SK-N-SH treated with all-trans-retinoic acid at 6 μM for 48 hours (cell line): Measurements from ENCODE around the gene MRPS22.

Experiments used
- ATAC-seq: fragments of 200-7000 bp; cut with Tn5 transposase; 3 replicates; pipeline ENCODE4 v1.9.1; 2020; ENCODE audit warnings: mild to moderate bottlenecking, moderate library complexity
- ARNTL ChIP-seq: fragments of 450-650 bp; formaldehyde crosslinking; IDR thresholded peaks from 2 replicates; pipeline ENCODE4 v1.5.0; 2020; ENCODE audit warnings: low read depth, mild to moderate bottlenecking, moderate library complexity, borderline replicate concordance
- BACH2 ChIP-seq: fragments of 250-450 bp; sonication (Bioruptor Pico); IDR thresholded peaks from 2 replicates; pipeline ENCODE4 v1.9.0; 2021; ENCODE audit warnings: mild to moderate bottlenecking, borderline replicate concordance
- ESRRG ChIP-seq: fragments of 250-450 bp; sonication (Bioruptor Pico); IDR thresholded peaks from 2 replicates; pipeline ENCODE4 v1.6.1; 2021; ENCODE audit warnings: mild to moderate bottlenecking
- GLIS3 ChIP-seq: fragments of 250-450 bp; sonication (Bioruptor Pico); IDR thresholded peaks from 2 replicates; pipeline ENCODE4 v1.5.0; 2020; ENCODE audit warnings: mild to moderate bottlenecking, moderate library complexity
- ISL1 ChIP-seq: fragments of 250-450 bp; sonication (Bioruptor Pico); IDR thresholded peaks from 2 replicates; pipeline ENCODE4 v2.1.2; 2022; ENCODE audit warnings: mild to moderate bottlenecking, moderate library complexity
- OSR1 ChIP-seq: fragments of 250-450 bp; sonication (Bioruptor Pico); IDR thresholded peaks from 2 replicates; pipeline ENCODE4 v1.8.0; 2022; ENCODE audit warnings: moderate library complexity, mild to moderate bottlenecking, inconsistent platforms
- PPARA ChIP-seq: fragments of 250-450 bp; sonication (Bioruptor Pico); IDR thresholded peaks from 2 replicates; pipeline ENCODE4 v1.5.0; 2020; ENCODE audit warnings: mild to moderate bottlenecking, borderline replicate concordance
- RARB ChIP-seq: fragments of 250-450 bp; sonication (Bioruptor Pico); IDR thresholded peaks from 2 replicates; pipeline ENCODE4 v1.8.0; 2021; ENCODE audit warnings: mild to moderate bottlenecking, moderate library complexity
- SNAI2 ChIP-seq: fragments of 250-450 bp; sonication (Bioruptor Pico); IDR thresholded peaks from 2 replicates; pipeline ENCODE4 v1.5.0; 2020; ENCODE audit warnings: mild to moderate bottlenecking, moderate library complexity
- TCF4 ChIP-seq: fragments of 250-450 bp; sonication (Bioruptor Pico); IDR thresholded peaks from 2 replicates; pipeline ENCODE4 v1.8.0; 2021; ENCODE audit warnings: mild to moderate bottlenecking, moderate library complexity, borderline replicate concordance
- TOX ChIP-seq: fragments of 250-450 bp; sonication (Bioruptor Pico); IDR thresholded peaks from 2 replicates; pipeline ENCODE4 v1.8.0; 2021; ENCODE audit warnings: mild to moderate bottlenecking, moderate library complexity, borderline replicate concordance
- TSHZ2 ChIP-seq: fragments of 250-450 bp; sonication (Bioruptor Pico); IDR thresholded peaks from 2 replicates; pipeline ENCODE4 v1.5.0; 2020; ENCODE audit warnings: mild to moderate bottlenecking, moderate library complexity
- ZC3H10 ChIP-seq: fragments of 250-450 bp; sonication (Bioruptor Pico); IDR thresholded peaks from 2 replicates; pipeline ENCODE4 v1.5.1; 2021; ENCODE audit warnings: mild to moderate bottlenecking, moderate library complexity
- ZFP3 ChIP-seq: fragments of 250-450 bp; sonication (Bioruptor Pico); IDR thresholded peaks from 2 replicates; pipeline ENCODE4 v1.5.0; 2020; ENCODE audit warnings: mild to moderate bottlenecking, moderate library complexity
- ZFP30 ChIP-seq: fragments of 450-650 bp; formaldehyde crosslinking; IDR thresholded peaks from 2 replicates; pipeline ENCODE4 v1.5.0; 2022; ENCODE audit warnings: mild to moderate bottlenecking, moderate library complexity
- ZNF565 ChIP-seq: fragments of 450-650 bp; formaldehyde crosslinking; conservative IDR thresholded peaks from 2 replicates; pipeline ENCODE4 v1.5.0; 2020; ENCODE audit warnings: low read depth, mild to moderate bottlenecking, moderate library complexity
- ZNF70 ChIP-seq: fragments of 450-650 bp; formaldehyde crosslinking; IDR thresholded peaks from 2 replicates; pipeline ENCODE4 v1.5.0; 2020; ENCODE audit warnings: mild to moderate bottlenecking, moderate library complexity
- ZNF8 ChIP-seq: fragments of 450-650 bp; formaldehyde crosslinking; IDR thresholded peaks from 2 replicates; pipeline ENCODE4 v1.5.0; 2020; ENCODE audit warnings: mild to moderate bottlenecking, moderate library complexity
- TF ChIP-seq, protein P1 (sequence below): fragments of 250-450 bp; sonication (Bioruptor Pico); IDR thresholded peaks from 2 replicates; pipeline ENCODE4 v1.5.1; 2020; ENCODE audit warnings: low read depth, mild to moderate bottlenecking, moderate library complexity
- TF ChIP-seq, protein P2 (sequence below): fragments of 250-450 bp; sonication (Bioruptor Pico); IDR thresholded peaks from 2 replicates; pipeline ENCODE4 v1.8.0; 2020; ENCODE audit warnings: mild to moderate bottlenecking, moderate library complexity, borderline replicate concordance
- TF ChIP-seq, protein P3 (sequence below): fragments of 250-450 bp; sonication (Bioruptor Pico); IDR thresholded peaks from 2 replicates; pipeline ENCODE4 v1.5.1; 2021; ENCODE audit warnings: mild to moderate bottlenecking, moderate library complexity
- TF ChIP-seq, protein P4 (sequence below): fragments of 250-450 bp; sonication (Bioruptor Pico); IDR thresholded peaks from 2 replicates; pipeline ENCODE4 v1.8.0; 2021; ENCODE audit warnings: low read depth, mild to moderate bottlenecking, moderate library complexity, borderline replicate concordance

The MRPS22 gene

GRCh38 chr3:139357899-139358298 lies 14.1 kb downstream of the MRPS22 start:
- ATAC-seq: no peak
- TF ChIP-seq RARB (CRISPR knock-in tag) (no peak), ZFP3 (CRISPR knock-in tag) (no peak), ZNF70 (no peak), ZNF8 (no peak), ZC3H10 (CRISPR knock-in tag) (no peak), GLIS3 (CRISPR knock-in tag) (no peak), TSHZ2 (CRISPR knock-in tag) (no peak), ESRRG (no peak), ARNTL (CRISPR knock-in tag) (no peak)

DNA sequence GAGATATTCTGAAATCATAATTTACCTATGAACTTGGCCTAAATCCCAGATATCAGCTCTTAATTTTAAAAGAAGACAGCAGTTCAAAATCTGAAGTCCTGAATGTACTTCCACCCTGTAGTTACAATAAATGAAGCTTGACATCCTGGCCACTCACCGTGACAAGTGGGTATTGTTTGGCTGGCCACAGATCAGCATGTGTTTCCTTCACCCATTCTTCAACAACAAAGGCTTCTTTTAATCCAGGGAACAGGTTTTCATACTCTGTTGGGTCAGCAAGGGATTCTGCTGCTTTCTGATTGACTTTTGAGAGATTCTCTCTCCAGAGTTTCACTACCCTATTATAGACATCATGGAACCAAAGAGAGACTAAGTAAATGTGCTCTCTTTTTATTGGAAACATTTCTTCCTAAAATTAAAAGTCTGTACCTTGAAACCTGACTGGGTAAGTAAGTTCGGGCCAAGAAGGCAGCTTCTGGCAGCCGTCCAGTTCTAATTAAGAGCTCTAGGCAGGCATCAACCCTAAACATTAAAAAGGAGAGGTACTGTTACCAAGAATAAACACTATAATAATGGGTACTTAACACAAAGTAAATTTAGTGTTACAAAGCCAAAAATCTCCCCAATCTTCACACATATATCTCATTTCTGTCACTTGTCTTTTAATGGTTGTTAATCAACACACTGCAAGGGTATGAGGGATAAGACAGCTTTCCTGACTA lies 15.2 kb downstream of the MRPS22 start:
- TF ChIP-seq, protein P1, sequence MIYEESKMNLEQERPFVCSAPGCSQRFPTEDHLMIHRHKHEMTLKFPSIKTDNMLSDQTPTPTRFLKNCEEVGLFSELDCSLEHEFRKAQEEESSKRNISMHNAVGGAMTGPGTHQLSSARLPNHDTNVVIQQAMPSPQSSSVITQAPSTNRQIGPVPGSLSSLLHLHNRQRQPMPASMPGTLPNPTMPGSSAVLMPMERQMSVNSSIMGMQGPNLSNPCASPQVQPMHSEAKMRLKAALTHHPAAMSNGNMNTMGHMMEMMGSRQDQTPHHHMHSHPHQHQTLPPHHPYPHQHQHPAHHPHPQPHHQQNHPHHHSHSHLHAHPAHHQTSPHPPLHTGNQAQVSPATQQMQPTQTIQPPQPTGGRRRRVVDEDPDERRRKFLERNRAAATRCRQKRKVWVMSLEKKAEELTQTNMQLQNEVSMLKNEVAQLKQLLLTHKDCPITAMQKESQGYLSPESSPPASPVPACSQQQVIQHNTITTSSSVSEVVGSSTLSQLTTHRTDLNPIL (CRISPR knock-in tag): no peak
- no peak for TF ChIP-seq GLIS3 (CRISPR knock-in tag)
- TF ChIP-seq ZNF8: no peak
- TF ChIP-seq, protein P2, sequence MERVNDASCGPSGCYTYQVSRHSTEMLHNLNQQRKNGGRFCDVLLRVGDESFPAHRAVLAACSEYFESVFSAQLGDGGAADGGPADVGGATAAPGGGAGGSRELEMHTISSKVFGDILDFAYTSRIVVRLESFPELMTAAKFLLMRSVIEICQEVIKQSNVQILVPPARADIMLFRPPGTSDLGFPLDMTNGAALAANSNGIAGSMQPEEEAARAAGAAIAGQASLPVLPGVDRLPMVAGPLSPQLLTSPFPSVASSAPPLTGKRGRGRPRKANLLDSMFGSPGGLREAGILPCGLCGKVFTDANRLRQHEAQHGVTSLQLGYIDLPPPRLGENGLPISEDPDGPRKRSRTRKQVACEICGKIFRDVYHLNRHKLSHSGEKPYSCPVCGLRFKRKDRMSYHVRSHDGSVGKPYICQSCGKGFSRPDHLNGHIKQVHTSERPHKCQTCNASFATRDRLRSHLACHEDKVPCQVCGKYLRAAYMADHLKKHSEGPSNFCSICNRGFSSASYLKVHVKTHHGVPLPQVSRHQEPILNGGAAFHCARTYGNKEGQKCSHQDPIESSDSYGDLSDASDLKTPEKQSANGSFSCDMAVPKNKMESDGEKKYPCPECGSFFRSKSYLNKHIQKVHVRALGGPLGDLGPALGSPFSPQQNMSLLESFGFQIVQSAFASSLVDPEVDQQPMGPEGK (CRISPR knock-in tag): no peak
- no peak for TF ChIP-seq ZC3H10 (CRISPR knock-in tag)
- TF ChIP-seq PPARA (CRISPR knock-in tag): no peak
- no peak for TF ChIP-seq TCF4 (CRISPR knock-in tag)
- TF ChIP-seq ZNF70: no peak
- TF ChIP-seq, protein P3, sequence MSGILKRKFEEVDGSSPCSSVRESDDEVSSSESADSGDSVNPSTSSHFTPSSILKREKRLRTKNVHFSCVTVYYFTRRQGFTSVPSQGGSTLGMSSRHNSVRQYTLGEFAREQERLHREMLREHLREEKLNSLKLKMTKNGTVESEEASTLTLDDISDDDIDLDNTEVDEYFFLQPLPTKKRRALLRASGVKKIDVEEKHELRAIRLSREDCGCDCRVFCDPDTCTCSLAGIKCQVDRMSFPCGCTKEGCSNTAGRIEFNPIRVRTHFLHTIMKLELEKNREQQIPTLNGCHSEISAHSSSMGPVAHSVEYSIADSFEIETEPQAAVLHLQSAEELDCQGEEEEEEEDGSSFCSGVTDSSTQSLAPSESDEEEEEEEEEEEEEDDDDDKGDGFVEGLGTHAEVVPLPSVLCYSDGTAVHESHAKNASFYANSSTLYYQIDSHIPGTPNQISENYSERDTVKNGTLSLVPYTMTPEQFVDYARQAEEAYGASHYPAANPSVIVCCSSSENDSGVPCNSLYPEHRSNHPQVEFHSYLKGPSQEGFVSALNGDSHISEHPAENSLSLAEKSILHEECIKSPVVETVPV (CRISPR knock-in tag): no peak
- TF ChIP-seq ZFP30 (CRISPR knock-in tag): no peak
- no peak for TF ChIP-seq ZNF565
- no peak for TF ChIP-seq ZFP3 (CRISPR knock-in tag)
- no peak for TF ChIP-seq SNAI2 (CRISPR knock-in tag)
- no peak for TF ChIP-seq RARB (CRISPR knock-in tag)
- no peak for TF ChIP-seq TSHZ2 (CRISPR knock-in tag)
- TF ChIP-seq, protein P4, sequence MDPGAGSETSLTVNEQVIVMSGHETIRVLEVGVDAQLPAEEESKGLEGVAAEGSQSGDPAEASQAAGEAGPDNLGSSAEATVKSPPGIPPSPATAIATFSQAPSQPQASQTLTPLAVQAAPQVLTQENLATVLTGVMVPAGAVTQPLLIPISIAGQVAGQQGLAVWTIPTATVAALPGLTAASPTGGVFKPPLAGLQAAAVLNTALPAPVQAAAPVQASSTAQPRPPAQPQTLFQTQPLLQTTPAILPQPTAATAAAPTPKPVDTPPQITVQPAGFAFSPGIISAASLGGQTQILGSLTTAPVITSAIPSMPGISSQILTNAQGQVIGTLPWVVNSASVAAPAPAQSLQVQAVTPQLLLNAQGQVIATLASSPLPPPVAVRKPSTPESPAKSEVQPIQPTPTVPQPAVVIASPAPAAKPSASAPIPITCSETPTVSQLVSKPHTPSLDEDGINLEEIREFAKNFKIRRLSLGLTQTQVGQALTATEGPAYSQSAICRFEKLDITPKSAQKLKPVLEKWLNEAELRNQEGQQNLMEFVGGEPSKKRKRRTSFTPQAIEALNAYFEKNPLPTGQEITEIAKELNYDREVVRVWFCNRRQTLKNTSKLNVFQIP (CRISPR knock-in tag): no peak
- no peak for TF ChIP-seq BACH2 (CRISPR knock-in tag)
- no peak for TF ChIP-seq ISL1 (CRISPR knock-in tag)
- no peak for TF ChIP-seq OSR1 (CRISPR knock-in tag)
- TF ChIP-seq TOX: no peak
- no peak for ATAC-seq
